Measurements from ENCODE around the gene CERK.

DNA sequence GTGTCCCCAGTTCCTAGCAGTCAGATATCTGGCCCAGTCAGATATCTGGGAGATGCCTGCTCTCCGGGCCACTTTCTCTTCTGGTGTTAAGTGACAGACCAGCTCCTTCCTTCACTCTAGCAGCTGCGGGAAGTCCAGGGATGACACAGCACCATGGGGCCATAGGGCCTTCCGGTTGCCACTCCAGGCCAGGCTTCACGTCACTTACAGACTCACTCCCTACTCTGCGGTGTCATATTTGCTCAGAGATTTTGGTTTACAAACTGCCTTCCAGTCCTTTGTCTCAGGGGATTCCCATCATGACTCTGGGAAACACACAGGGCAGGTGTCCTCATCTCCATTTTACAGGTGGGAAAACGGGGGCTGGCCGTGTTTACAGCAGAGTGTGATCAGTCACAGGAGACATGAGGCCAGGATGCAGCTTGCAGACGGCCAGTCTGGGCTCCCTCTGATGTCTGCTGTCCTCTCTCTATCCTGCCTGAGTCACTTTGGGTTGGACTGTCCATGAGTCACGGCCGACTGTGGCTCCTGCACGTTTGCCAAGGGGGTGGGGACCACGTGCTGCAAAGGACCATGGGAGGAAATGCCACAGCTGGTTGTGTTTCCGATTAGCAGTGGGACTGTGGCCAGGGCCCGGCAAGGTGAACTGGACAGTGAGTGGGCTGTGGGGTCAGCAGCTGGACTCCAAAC is 16.2 kb upstream of the CERK start:
- TF ChIP-seq CTCF (IDR thresholded peaks at IDR 0.05) (no peak), EP300 (IDR thresholded peaks at IDR 0.05) (no peak), POLR2A (IDR thresholded peaks at IDR 0.05; ENCODE audit: low read depth) (peak; percentile 5)

Measured in esophagus muscularis mucosa (tissue), 4 donors.